SK-N-SH (cell line): ENCODE measurements around the gene CLSTN2.

Experiments
- CTCF ChIP-seq: fragments of 200-600 bp; sonication (generic); IDR thresholded peaks from 2 replicates; pipeline ENCODE4 v1.6.1; 2017; ENCODE audit warnings: antibody characterized with exemption, mild to moderate bottlenecking, moderate library complexity
- GABPA ChIP-seq: IDR thresholded peaks from 2 replicates; pipeline ENCODE4 v1.4.0; 2012; ENCODE audit warnings: low read depth, mild to moderate bottlenecking
- JUND ChIP-seq: IDR thresholded peaks from 2 replicates; pipeline ENCODE4 v1.4.0; 2012
- POLR2AphosphoS5 ChIP-seq: IDR thresholded peaks from 2 replicates; pipeline ENCODE4 v1.6.1; 2012; ENCODE audit warnings: low read depth, low read length
- REST ChIP-seq: IDR thresholded peaks from 2 replicates; pipeline ENCODE4 v1.6.1; 2012; ENCODE audit warnings: mild to moderate bottlenecking, low read depth, low read length, moderate library complexity

- TF ChIP-seq JUND (no peak), CTCF (no peak), GABPA (no peak), POLR2AphosphoS5 (no peak), REST (no peak)
These were observed 78.2 kb downstream of the CLSTN2 start for GRCh38 chr3:140013220-140013619.
